Nucleus accumbens (tissue), 56 donors: ENCODE results near the gene YWHAB.

Experiments used
- DNase-seq, 56 donors: peaks; one replicate each; lab custom pipeline; 2025; lab: John Stamatoyannopoulos, UW

The YWHAB gene

DNA sequence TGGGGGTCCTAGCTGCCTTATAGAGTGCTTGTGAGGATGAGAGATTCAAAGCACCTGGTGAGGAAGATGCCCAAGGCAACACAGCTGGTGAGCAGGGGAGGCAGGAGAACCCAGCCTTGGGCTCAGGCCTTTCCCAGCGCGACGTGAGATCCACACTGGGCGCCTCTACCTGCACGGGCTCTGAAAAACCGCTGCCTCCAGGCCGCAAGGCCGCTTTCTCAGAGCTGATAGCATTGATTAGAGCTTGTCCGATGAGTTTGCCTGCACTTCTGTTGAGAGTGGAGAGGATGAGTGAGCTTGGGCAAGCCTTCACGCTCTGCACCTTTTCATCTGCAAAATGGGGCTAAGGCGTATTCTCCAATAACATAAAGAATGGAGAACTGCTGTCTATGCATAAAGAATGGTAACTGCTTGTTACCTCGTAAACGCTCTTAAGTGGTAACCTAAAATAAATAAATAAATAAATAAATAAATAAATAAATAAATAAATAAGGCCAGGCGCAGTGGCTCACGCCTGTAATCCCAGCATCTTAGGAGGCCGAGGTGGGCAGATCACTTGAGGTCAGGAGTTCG, 25.3 kb downstream of the YWHAB start:
- no peak for DNase-seq

DNA sequence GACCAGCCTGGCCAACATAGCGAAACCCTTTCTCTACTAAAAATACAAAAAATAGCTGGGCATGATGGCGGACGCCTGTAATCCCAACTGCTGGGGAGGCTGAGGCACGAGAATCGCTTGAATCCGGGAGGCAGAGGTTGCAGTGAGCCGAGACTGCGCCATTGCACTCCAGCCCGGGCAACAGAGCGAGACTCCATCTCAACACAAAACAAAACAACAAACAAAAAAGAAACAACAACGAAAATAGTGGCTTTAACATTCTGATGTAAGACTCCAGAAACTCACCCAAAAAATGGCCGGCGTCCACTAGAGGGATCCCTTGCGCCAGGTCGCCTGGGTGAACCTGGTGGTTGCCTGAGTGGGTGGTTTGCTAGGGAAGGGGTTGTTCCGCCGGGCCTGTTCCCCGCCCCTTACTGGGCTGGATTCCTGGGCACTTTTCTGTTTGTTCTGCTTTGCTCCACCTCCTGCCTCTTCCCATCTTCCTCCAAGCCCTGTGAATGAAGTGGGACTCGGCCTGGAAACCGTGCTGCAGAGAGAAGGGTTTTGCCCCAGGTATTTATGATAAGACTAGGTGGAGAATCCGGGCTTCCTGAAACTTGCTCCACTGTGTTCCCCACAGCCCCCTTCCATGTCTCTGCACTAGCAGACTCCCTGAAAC, 25.9 kb downstream of the YWHAB start:
- peak in 4 of 56 donors; percentile 5 to 27 (median 12) for DNase-seq

DNA sequence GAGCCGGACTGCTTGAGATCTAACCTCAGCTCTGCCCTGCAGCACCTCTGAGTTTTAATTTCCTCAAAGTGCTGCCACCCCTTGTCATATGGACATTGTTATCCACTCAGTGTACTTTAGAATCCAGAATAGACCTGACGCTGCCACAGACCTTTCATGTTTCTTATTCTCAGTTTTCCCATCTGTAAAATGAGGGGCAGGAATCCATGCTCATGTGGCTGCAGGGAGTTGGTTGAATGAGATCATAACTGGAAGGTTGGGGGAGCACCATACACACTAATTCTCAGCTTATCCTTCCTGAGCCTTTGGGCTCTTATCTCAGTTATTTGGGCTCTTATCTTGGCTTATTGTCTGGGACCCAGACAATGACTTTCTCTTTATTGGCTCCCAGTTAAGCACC, 26.7 kb downstream of the YWHAB start:
- DNase-seq = no peak

DNA sequence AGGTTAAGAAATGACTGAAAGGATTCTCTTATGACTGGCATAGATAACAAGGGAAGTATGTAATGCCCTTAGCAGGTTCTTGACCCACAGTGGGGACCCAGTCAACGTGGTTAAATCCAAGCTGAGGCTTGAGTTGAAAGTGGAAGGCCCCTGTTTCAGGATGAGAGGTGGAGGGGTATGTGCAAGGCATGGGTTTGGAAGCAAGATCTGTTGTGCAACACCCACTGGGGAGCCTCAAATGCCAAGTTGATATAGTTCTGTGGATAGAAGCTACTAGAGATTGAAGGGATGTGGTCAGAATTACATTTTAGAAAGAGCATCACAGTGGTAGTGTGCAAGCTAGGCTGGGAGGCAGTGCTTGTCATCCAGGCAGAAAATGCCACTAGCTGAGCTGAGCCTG, 29.4 kb downstream of the YWHAB start:
- no peak for DNase-seq

DNA sequence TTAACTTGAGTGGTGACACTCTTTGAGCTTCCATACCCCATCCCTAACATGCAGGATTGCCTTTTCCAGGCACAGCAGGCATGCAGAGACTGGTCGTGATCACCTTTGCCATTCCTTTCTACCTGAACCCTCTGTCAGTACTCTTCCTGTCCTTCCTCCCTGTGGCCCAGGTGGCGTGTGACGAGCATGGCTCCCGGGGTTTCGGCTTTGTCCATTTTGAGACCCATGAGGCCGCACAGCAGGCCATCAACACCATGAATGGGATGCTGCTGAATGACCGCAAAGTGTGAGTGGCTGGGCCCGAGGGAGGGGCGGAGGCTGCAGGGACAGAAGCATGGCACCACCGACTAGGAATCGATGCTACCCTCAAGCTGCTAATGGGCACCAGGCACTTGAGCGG, 31.1 kb downstream of the YWHAB start:
- no peak for DNase-seq

DNA sequence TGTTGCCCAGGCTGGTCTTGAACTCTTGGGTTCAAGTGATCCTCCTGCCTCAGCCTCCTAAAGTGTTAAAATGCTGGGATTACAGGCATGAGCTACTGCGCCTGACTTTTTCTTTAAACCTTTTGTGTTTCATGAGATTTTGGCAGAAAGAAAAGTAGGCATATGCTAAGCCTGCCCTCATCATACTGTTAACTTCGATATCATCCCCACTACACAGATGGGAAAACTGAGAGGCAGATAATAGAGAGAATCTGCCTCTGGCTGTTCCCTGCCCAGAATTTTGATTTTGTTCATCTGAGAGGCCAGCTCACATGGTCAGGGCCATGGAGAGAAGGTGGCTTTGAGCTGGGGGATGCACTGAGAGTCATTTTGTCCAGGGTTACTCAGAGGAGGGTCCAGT, 31.9 kb downstream of the YWHAB start:
- no peak for DNase-seq

DNA sequence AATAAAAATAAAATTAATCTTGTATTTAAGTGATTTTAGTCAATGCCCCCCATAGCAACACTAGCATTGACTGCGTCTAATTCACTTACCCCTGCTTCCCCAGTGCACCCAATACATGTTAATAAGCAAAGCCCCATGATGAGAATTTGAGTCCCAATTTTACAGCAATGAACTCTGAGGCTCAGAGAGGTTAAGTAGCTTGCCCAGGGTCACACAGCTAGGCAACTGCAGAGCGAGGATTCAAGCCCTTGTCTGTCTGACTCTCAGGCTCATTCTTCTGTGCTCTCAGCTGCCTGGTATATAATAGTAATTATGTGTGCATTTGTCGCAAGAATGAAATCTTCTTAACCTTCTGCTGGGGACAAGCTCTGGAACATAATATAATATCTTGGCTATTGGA, 32.8 kb downstream of the YWHAB start:
- DNase-seq = no peak

DNA sequence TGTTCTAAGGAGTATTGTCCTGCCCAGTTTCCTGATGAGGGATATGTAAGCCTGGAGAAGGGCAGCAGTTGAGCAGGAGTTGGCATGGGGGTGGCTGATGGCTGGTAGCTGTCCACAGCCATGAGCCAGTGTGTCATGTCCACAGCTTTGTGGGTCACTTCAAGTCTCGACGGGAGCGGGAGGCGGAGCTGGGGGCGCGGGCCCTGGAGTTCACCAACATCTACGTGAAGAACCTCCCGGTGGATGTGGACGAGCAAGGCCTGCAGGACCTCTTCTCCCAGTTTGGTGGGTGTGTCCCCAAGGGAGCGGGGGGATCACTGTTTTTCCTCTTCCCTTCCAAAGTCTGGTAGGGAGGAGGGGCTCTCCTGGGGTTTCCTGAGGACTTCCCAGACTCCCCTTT, 33.3 kb downstream of the YWHAB start:
- no peak for DNase-seq

DNA sequence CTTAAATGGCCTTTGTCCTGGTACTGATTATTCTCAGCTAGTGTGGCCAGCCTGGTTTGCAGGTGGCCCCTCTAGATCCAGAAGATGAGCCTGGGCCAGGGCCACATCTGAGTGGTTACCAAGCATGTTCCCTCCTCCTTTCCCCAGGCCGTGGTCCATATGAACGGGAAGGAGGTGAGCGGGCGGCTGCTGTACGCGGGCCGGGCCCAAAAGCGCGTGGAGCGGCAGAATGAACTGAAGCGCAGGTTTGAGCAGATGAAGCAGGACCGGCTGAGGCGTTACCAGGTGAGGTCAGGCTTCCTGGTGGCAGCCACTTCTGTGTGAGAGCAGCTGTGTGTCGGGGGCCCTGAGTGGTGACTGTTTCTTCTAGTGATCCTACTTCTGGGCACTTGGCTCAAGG, 35.9 kb downstream of the YWHAB start:
- DNase-seq = no peak

DNA sequence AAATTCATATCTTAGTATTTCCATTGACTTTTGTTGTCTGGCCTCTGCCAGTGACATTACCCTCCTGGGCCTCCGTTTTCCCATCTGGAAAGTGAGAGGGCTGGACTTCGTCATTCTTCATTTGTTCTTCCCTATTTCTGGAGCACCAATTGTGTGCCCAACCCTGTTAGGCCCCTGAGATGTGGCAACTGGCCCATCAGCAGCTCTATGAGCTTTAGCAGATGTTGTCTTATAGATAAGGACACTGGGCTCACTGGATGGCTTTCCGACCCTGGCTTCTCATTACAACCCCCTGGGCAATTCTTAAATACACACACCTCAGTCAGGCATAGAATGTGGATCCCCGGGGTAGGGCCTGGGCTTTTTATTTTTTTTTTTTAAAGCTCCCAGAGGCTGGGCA, 39.0 kb downstream of the YWHAB start:
- no peak for DNase-seq

DNA sequence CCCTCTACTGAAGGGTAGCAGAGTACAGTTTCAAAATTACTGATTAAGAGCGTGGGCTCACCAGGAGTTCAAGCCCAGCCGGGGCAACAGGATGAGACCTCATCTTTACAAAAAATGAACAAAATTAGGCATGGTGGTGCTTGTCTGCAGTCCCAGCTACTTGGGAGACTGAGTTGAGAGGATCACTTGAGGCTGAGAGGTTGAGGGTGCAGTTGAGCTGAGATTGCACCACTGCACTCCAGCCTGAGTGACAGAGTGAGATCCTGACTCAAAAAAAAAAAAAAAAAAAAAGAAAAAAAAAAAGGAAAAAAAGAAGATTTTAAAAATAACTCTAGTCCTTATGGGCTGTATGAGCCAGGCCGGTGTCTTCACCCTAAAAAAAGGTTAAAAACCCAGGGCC, 43.1 kb downstream of the YWHAB start:
- no peak for DNase-seq

DNA sequence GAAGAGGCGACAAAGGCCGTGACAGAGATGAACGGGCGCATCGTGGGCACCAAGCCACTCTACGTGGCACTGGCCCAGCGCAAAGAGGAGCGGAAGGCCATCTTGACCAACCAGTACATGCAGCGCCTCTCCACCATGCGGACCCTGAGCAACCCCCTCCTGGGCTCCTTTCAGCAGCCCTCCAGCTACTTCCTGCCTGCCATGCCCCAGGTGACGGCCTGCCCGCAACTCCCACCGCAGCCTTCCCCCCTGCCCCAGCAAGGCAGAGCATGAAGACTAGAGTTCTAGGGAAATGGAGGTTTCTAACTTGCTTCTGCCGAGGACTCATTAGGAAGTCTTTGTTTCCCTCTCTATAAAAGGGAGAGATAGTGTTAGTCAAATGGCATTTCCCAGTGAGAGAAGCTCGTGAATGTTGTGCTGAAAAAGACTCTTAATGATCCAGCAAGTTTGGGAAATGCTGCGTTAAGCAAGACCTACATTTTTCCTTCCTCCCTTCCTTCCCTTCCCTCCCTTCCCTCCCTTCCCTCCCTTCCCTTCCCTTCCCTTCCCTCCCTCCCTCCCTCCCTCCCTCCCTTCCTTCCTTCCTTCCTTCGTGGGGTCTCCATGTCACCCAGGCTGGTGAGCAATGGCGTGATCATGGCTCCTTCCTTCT, 45.1 kb downstream of the YWHAB start:
- no peak for DNase-seq

DNA sequence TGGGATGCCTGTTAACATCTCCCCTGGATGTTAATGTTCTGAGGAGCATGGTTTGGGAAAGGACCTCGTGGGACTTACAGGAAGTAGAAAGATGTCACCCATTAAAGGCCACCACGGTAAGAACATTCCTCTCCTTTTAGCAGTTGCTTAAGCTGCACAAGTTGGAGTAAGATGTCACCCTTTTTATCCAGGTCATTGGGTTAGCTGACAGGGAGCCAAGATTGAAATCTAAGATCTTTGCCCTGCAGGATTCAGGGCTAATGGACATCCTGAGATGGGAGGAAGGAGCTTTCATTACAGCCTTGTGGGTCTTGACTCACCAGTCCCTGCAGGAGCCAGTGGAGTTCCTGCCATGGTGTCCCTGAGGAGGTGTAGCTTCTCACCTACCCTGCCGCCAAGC, 46.4 kb downstream of the YWHAB start:
- DNase-seq = no peak

DNA sequence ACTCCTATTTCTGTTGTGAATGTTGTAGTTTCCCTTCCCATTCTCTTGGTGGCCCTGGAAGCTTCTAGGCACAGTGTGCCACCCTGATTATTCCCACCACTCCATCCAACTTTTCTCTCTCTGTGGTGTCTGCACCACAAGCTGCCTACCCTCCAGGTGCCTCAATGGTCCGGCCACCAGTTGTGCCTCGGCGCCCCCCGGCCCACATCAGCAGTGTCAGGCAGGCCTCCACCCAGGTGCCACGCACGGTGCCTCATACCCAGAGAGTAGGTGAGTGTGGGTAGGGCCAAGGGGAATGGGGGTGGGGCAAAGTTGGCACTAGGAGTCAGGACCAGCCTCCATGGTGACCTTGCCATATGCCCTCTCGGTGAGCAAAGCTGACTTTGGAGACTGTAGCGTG, 47.4 kb downstream of the YWHAB start:
- DNase-seq = no peak

DNA sequence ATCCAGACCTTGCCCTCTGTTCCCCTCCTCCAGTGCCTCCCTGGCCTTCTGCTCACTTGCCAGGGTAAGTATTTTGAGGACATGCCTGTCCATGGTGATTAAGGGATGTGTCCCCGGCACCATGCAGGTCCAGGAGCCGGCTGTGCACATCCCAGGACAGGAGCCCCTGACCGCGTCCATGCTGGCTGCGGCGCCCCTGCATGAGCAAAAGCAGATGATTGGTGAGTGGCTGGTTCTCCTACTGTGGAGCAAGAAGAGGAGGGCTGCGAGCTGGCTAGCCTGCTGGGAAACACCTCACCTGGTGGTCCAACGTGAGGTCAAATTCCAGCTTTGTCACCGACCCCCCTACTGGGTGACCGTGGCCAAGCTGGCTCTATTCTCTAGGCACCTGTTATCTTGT, 51.0 kb downstream of the YWHAB start:
- DNase-seq = no peak

DNA sequence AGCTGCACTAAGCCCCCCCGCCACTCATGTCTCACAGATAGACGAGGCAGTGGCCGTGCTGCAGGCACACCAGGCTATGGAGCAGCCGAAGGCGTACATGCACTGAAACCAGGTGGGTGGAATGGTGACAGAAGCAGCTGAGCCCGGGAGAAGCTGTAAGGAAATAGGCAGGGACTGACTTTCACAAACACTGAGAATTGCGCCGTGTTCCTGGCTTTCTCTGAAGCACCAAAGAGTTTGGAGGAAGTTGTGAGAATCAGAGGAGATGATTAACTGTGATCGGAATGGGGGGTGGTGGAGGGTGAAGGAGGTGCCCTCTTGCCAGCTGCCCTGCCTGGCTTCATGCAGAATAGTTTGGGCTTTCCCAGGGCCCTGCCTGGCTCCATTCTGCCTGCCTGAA, 53.1 kb downstream of the YWHAB start:
- DNase-seq = peak in 19 of 56 donors; percentile 5 to 63 (median 17)

DNA sequence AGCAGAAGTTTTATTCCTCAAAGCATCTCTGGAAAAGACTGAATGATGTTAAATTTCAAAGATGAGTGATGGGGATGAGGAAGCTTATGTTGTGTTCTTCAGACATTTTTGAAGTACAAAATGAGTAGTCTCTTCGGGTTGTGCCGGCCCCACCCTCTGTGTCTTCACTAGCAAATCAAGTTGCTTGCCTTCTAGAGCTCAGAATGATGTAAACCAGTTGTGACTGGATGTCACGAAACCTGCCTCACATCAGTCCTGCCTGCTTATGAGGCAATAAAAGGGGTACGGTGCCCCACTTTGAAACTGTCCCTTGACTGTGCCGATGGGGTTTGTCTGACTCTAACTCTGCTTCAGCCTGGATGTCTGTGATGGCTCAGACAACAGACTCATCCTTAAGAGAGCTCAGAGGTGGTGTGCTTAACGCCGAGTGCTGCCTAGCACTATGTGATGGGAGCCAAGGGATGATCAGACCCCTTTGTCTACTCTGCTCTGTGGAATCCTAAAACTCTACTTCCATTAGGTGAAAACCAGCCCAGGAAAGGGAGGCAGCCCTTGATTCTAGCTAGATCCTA, 55.7 kb downstream of the YWHAB start:
- peak in 3 of 56 donors; percentile 4 to 15 (median 4) for DNase-seq

DNA sequence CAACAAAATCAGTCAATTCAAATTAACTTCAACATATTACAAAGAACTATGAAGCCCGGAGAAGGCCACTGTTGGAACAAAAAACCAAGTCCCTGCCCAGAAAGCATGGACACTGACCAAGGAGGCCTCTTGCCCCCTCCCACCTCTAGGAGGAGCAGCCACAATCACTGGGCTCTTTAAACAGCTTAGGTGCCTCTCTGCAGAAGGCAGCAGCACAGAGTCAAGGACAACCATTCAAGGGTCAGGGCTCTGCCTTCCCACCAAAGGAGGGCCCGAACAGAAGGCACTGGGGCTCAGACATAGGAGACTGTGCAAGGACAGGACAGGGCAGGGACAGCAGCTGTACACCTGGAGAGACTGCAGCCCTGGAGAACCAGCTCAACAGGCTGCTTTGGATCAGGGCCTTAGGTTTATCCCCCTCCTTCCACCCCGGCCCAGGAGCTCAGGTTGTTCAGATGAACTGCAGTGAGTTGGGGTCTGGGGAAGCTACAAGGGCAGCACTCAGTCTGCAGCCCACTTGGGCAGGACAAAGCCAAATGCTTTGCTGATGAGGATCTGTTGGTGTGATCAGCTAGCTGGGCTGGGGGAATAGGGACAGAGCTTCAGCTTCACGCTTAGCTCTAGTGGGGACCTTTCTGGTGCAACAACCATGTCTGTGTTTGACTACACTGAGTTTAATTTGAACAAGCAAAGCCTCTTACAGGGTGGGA, 56.9 kb downstream of the YWHAB start:
- no peak for DNase-seq

DNA sequence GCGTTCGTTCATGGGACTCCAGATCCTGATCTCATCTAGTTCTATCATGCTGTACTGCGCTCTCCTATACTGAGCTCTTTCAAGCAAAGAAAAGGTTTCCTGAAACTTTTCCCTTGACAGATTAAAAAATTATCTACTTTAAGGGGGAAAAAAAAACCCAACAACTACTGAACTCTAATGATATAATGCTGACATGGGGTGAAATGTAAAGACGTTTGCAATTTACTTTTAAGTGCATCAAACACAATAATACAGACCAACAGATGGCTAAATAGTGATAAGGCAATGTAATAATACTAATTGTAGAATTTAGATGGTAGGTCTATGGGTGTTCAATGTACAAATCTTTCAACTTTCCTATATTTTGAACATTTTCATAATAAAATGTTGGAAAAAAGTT, 58.3 kb downstream of the YWHAB start:
- no peak for DNase-seq

DNA sequence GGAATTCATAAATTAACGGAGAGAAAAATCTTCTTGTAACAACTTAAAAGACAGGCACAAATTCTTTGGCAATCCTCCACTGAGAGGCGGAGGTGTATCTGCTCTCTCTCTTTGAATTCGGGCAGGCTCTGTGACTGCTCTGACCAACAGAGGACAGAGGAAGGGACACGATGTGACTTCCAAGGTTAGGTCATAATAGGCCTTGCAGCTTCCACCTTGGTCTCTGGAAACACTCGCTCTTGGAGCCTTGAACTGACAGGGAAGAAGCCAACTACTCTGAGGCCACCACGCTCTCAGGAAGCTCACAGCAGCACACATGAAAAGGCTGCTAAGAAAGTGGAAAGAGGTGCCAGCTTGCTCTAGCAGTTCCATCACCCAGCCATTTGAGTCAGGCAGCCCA, 59.8 kb downstream of the YWHAB start:
- no peak for DNase-seq

DNA sequence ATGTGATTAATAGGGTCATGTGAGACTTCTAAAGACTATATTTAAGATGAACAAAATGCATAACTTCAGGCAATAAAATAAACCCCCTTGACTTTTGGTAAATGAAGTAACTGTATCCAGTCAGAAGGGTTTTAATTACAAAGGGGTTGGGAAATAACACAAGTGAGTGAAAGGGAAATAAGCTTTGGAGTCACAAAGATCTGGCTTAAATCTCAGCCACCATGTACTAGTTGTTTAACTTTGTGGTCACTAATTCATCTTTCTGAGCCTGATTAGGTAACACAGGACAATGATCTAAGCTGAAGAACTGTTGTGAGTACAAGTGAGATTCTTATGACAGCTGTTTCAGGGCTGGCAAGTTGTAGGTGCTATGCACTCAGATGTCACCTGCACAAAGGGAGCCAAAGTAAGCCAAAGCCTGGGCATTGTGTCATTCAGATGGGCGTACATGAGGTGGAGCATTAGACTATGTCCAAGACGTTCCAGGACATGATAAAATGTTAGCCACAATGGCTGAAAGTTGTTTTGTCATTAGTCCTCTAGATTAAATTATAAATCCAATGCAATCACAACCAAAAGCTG, 60.9 kb downstream of the YWHAB start:
- DNase-seq = no peak
